Measurements from ENCODE around the gene CDK7.
A peak's percentile ranks its signal among the peaks of the same experiment; 100 is the strongest.

The CDK7 gene

GRCh38 chr5:69209602-69210001 is 25.1 kb upstream of the CDK7 start:
- no peak for TF ChIP-seq CTCF (IDR thresholded peaks at IDR 0.05; ENCODE audit: insufficient read depth, missing control alignments)
- DNase-seq (ENCODE audit: insufficient read length, low spot score) = no peak

GRCh38 chr5:69211200-69211599 is 23.5 kb upstream of the CDK7 start:
- DNase-seq (ENCODE audit: insufficient read length, low spot score) (no peak), FAIRE-seq (no peak)
- TF ChIP-seq CTCF (IDR thresholded peaks at IDR 0.05; ENCODE audit: insufficient read depth, missing control alignments) = no peak

More at GRCh38 chr5:69209602-69210001, 25.1 kb upstream of the CDK7 start:
- FAIRE-seq = no peak

GRCh38 chr5:69212022-69212421 is 22.7 kb upstream of the CDK7 start:
- DNase-seq (ENCODE audit: insufficient read length, low spot score) = no peak
- no peak for FAIRE-seq
- TF ChIP-seq CTCF (IDR thresholded peaks at IDR 0.05; ENCODE audit: insufficient read depth, missing control alignments) = no peak

- no peak for DNase-seq (ENCODE audit: insufficient read length, low spot score)
- FAIRE-seq = no peak
- TF ChIP-seq CTCF (IDR thresholded peaks at IDR 0.05; ENCODE audit: insufficient read depth, missing control alignments) = no peak
Observed at GRCh38 chr5:69213513-69214215, 21.0 kb upstream of the CDK7 start.

GRCh38 chr5:69217151-69217511 is 17.6 kb upstream of the CDK7 start:
- no peak for TF ChIP-seq CTCF (IDR thresholded peaks at IDR 0.05; ENCODE audit: insufficient read depth, missing control alignments)
- DNase-seq (ENCODE audit: insufficient read length, low spot score) = no peak
- no peak for FAIRE-seq

- peak; percentile 84 for DNase-seq (ENCODE audit: insufficient read length, low spot score)
- no peak for TF ChIP-seq CTCF (IDR thresholded peaks at IDR 0.05; ENCODE audit: insufficient read depth, missing control alignments)
- FAIRE-seq = no peak
Observed at GRCh38 chr5:69217548-69218526, 16.8 kb upstream of the CDK7 start.

All from D721Med (cell line).